GM12874 (cell line): ENCODE data around the gene COL5A1.

ENCODE experiments used
- TF ChIP-seq, protein P1 (sequence below): IDR thresholded peaks from 2 replicates; pipeline ENCODE4 v1.5.1; 2011; ENCODE audit warnings: low read depth, mild to moderate bottlenecking, control low read depth, low read length, moderate library complexity; ENCODE audit not compliant: insufficient read depth

Gene COL5A1

GRCh38 chr9:134890155-134890495, 248.5 kb downstream of the COL5A1 start:
- TF ChIP-seq, protein P1, sequence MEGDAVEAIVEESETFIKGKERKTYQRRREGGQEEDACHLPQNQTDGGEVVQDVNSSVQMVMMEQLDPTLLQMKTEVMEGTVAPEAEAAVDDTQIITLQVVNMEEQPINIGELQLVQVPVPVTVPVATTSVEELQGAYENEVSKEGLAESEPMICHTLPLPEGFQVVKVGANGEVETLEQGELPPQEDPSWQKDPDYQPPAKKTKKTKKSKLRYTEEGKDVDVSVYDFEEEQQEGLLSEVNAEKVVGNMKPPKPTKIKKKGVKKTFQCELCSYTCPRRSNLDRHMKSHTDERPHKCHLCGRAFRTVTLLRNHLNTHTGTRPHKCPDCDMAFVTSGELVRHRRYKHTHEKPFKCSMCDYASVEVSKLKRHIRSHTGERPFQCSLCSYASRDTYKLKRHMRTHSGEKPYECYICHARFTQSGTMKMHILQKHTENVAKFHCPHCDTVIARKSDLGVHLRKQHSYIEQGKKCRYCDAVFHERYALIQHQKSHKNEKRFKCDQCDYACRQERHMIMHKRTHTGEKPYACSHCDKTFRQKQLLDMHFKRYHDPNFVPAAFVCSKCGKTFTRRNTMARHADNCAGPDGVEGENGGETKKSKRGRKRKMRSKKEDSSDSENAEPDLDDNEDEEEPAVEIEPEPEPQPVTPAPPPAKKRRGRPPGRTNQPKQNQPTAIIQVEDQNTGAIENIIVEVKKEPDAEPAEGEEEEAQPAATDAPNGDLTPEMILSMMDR: no peak

GRCh38 chr9:134891053-134891452, 249.4 kb downstream of the COL5A1 start:
- TF ChIP-seq, protein P1: no peak

GRCh38 chr9:134891713-134892112, 250.1 kb downstream of the COL5A1 start:
- TF ChIP-seq, protein P1: no peak

DNA sequence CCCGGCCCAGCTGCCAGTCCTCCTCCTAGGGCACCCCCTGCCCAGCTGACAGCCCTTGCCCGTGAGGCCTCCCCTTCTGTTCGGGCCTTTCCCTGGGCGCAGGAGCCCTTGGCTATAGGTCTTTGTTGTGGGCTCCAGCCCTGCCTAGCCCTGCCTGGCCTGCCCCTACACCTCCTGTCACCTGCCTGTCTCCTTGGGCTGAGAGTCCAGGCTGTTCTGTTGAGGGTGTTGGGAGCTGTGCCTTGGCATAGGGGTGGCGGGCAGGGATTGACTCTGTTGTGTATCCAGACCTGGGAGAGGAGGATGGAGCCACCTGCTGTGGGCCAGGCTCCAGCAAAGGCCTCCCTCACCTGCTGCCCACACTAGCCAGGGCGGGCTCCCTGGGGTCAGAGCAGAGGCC, 250.6 kb downstream of the COL5A1 start:
- TF ChIP-seq, protein P1: no peak

- TF ChIP-seq, protein P1: no peak
Measured at GRCh38 chr9:134892820-134893420, 251.3 kb downstream of the COL5A1 start.
